SU-DHL-6 (cell line): Measurements from ENCODE around the gene ANO6.

ENCODE experiments used
- H2AFZ ChIP-seq: fragments of 200-600 bp; sonication (generic); 2 replicates; pipeline ENCODE4 v1.6.1; 2014; ENCODE audit warnings: low read depth, mild to moderate bottlenecking, moderate library complexity, mixed read lengths, antibody characterized with exemption, low read length; ENCODE audit not compliant: severe bottlenecking
- H3F3A ChIP-seq: fragments of 200-600 bp; shearing (Covaris generic); 2 replicates; pipeline ENCODE4 v1.6.0; 2016; ENCODE audit warnings: antibody characterized with exemption, mild to moderate bottlenecking; ENCODE audit not compliant: insufficient read depth
- H3K27ac ChIP-seq: fragments of 200-600 bp; sonication (generic); 2 replicates; pipeline ENCODE4 v1.5.1; 2016; ENCODE audit warnings: low read depth, mild to moderate bottlenecking, low read length, moderate library complexity, mixed read lengths
- H3K27me3 ChIP-seq: fragments of 200-600 bp; sonication (generic), shearing (Covaris generic); 2 replicates; pipeline ENCODE4 v1.6.0; 2014; ENCODE audit warnings: mild to moderate bottlenecking, low read length
- H3K36me3 ChIP-seq: fragments of 200-600 bp; sonication (generic); 2 replicates; pipeline ENCODE4 v1.6.1; 2014; ENCODE audit warnings: mild to moderate bottlenecking, low read length, mixed read lengths
- H3K4me2 ChIP-seq: fragments of 300-600, 200-600 bp; shearing (Covaris generic), sonication (generic); 2 replicates; pipeline ENCODE4 v1.6.0; 2014; ENCODE audit warnings: low read length, low read depth, mild to moderate bottlenecking; ENCODE audit not compliant: poor library complexity, severe bottlenecking
- H3K4me3 ChIP-seq: fragments of 200-600 bp; sonication (generic); 2 replicates; pipeline ENCODE4 v1.5.1; 2014; ENCODE audit warnings: antibody characterized with exemption, low read length, mild to moderate bottlenecking, mixed read lengths; ENCODE audit not compliant: insufficient read depth, poor library complexity, severe bottlenecking
- H3K79me2 ChIP-seq: fragments of 200-600 bp; sonication (generic); 2 replicates; pipeline ENCODE4 v1.6.1; 2014; ENCODE audit warnings: mild to moderate bottlenecking, low read length, moderate library complexity; ENCODE audit not compliant: insufficient read depth
- H3K9ac ChIP-seq: fragments of 200-600 bp; sonication (generic); 2 replicates; pipeline ENCODE4 v1.7.0; 2014; ENCODE audit warnings: mild to moderate bottlenecking, low read length
- H3K9me2 ChIP-seq: fragments of 200-600 bp; sonication (generic); replicated peaks from 2 replicates; pipeline ENCODE4 v1.6.1; 2014; ENCODE audit warnings: low read length; ENCODE audit not compliant: insufficient read depth
- H3K9me3 ChIP-seq: fragments of 200-600 bp; sonication (generic); 2 replicates; pipeline ENCODE4 v1.6.1; 2014; ENCODE audit warnings: low read length, mixed read lengths; ENCODE audit not compliant: insufficient read depth
- H4K20me1 ChIP-seq: fragments of 200-600 bp; sonication (generic); 2 replicates; pipeline ENCODE4 v1.6.1; 2014; ENCODE audit warnings: low read depth, mild to moderate bottlenecking, antibody characterized with exemption, low read length, moderate library complexity, mixed read lengths
- CTCF ChIP-seq: fragments of 200-600 bp; sonication (generic); IDR thresholded peaks from one replicate; pipeline ENCODE4 v1.5.1; 2017; ENCODE audit warnings: antibody characterized with exemption, mild to moderate bottlenecking, low read length, moderate library complexity; ENCODE audit not compliant: insufficient read depth, poor library complexity, severe bottlenecking
- EZH2phosphoT487 ChIP-seq: fragments of 200-600 bp; sonication (generic), shearing (Covaris generic); conservative IDR thresholded peaks from 2 replicates; pipeline ENCODE4 v1.6.1; 2018; ENCODE audit warnings: mild to moderate bottlenecking, antibody characterized with exemption, low read length, moderate library complexity, mixed read lengths

Gene ANO6

GRCh38 chr12:45189766-45190403 is 26.0 kb upstream of the ANO6 start:
- Histone ChIP-seq H3K27ac (no peak overlapping the region), H3K36me3 (no peaks in the 10 kb centered on the region), H4K20me1 (no peaks in the 10 kb centered on the region), H2AFZ (no peak overlapping the region), H3K27me3 (no peaks in the 10 kb centered on the region), H3K79me2 (no peaks in the 10 kb centered on the region), H3F3A (no peaks in the 10 kb centered on the region), H3K9me2 (no peaks in the 10 kb centered on the region), H3K4me3 (no peak overlapping the region), H3K9me3 (no peaks in the 10 kb centered on the region), H3K4me2 (no peak overlapping the region), H3K9ac (no peak overlapping the region)
- TF ChIP-seq EZH2phosphoT487 (no peak), CTCF (no peak)

- no peak overlapping the region for H2AFZ ChIP-seq
- TF ChIP-seq EZH2phosphoT487 = no peak
- no peak for TF ChIP-seq CTCF
- no peaks in the 10 kb centered on the region for H3K9me2 ChIP-seq
- H3K4me3 ChIP-seq = no peak overlapping the region
- H3K27ac ChIP-seq = no peak overlapping the region
- H3K36me3 ChIP-seq = no peaks in the 10 kb centered on the region
- no peaks in the 10 kb centered on the region for H3F3A ChIP-seq
- no peaks in the 10 kb centered on the region for H3K79me2 ChIP-seq
- no peak overlapping the region for H3K4me2 ChIP-seq
- H3K9ac ChIP-seq = no peak overlapping the region
- no peaks in the 10 kb centered on the region for H3K9me3 ChIP-seq
- no peaks in the 10 kb centered on the region for H4K20me1 ChIP-seq
- no peaks in the 10 kb centered on the region for H3K27me3 ChIP-seq
Observed at GRCh38 chr12:45191239-45191638, 24.7 kb upstream of the ANO6 start.

GRCh38 chr12:45192707-45193106 is 23.2 kb upstream of the ANO6 start:
- H3K4me2 ChIP-seq = no peak overlapping the region

More at GRCh38 chr12:45192707-45193106, 23.2 kb upstream of the ANO6 start:
- Histone ChIP-seq H3K9me2 (no peaks in the 10 kb centered on the region), H3K27me3 (no peaks in the 10 kb centered on the region), H3K79me2 (no peaks in the 10 kb centered on the region), H2AFZ (no peak overlapping the region), H3K36me3 (no peaks in the 10 kb centered on the region), H3F3A (no peaks in the 10 kb centered on the region), H4K20me1 (no peaks in the 10 kb centered on the region), H3K4me3 (no peak overlapping the region), H3K9ac (no peak overlapping the region), H3K9me3 (no peaks in the 10 kb centered on the region), H3K27ac (no peak overlapping the region)
- TF ChIP-seq EZH2phosphoT487 = no peak
- TF ChIP-seq CTCF = no peak
